ENCODE data around the gene IFITM2. TPM values are rescaled to one million over a fixed set of nuclear protein-coding genes. Genes with fewer than 3 reads are reported as not detected.

IFITM2 gene
- polyA plus RNA-seq, 1 of the 3 experiments (the other 2 are of a cell fraction): 518 TPM

GRCh38 chr11:326842-327580 lies 19.4 kb downstream of the IFITM2 start:
- Histone ChIP-seq H4K20me1 (ENCODE audit: insufficient read depth) (no peaks in the 10 kb centered on the region), H3K9me2 (no peaks in the 10 kb centered on the region), H3K4me1 (ENCODE audit: control insufficient read depth in 1 of 2, insufficient read depth in 2 of 2, low read depth in 1 of 2, low read length in 1 of 2) (no peaks in the 10 kb centered on the region; a peak in 1 of 4 replicates), H3K9me3 (no peaks in the 10 kb centered on the region), H3K4me3 (ENCODE audit: low read depth in 2 of 2, low read length in 1 of 2) (no peak overlapping the region), H3K27ac (ENCODE audit: low read depth in 2 of 2, low read length in 1 of 2) (no peak overlapping the region), H3K4me2 (no peak overlapping the region), H3K27me3 (ENCODE audit: insufficient read depth) (no peaks in the 10 kb centered on the region), H3K36me3 (replicated peaks in 1 of 2; ENCODE audit: control insufficient read depth in 1 of 2, insufficient read depth in 2 of 2, low read length in 1 of 2) (no peaks in the 10 kb centered on the region), H3K9ac (no peak overlapping the region), H3K79me2 (ENCODE audit: insufficient read depth) (no peaks in the 10 kb centered on the region), H2AFZ (ENCODE audit: low read depth) (no peak overlapping the region), H3F3A (replicated peaks; ENCODE audit: insufficient read depth) (no peaks in the 10 kb centered on the region)
- ChIA-PET CTCF (interaction anchor here (1.3 kb wide), 2 partner anchors 22 to 70 kb away, joined by 3 to 4 read pairs; no protein-coding TSS in a partner anchor), POLR2A (no interaction called here)
- TF ChIP-seq SMC3 (IDR thresholded peaks at IDR 0.05; ENCODE audit: low read depth, low read length) (no peak), EZH2phosphoT487 (IDR thresholded peaks at IDR 0.05; ENCODE audit: borderline replicate concordance, low read depth) (no peak), RCOR1 (IDR thresholded peaks at IDR 0.05; ENCODE audit: low read length) (no peak), USF2 (IDR thresholded peaks at IDR 0.05; ENCODE audit: borderline replicate concordance, low read depth, low read length) (no peak), TEAD4 (IDR thresholded peaks at IDR 0.05; ENCODE audit: borderline replicate concordance, insufficient read depth) (no peak), ZBTB33 (IDR thresholded peaks at IDR 0.05; ENCODE audit: borderline replicate concordance, low read depth) (no peak), MEF2A (IDR thresholded peaks at IDR 0.05; ENCODE audit: borderline replicate concordance, low read depth) (no peak), NRF1 (IDR thresholded peaks at IDR 0.05; ENCODE audit: low read depth, low read length) (no peak), FOSL2 (IDR thresholded peaks at IDR 0.05; ENCODE audit: borderline replicate concordance, low read depth) (no peak)
- DNase-seq: peak; percentile 14
- 73% methylated on average over 18 of the region's 19 CpGs for WGBS (ENCODE audit: low lambda C conversion rate)

- Histone ChIP-seq H3K9me3 (no peaks in the 10 kb centered on the region), H3K4me1 (ENCODE audit: control insufficient read depth in 1 of 2, insufficient read depth in 2 of 2, low read depth in 1 of 2, low read length in 1 of 2) (no peaks in the 10 kb centered on the region; a peak in 1 of 4 replicates), H3F3A (replicated peaks; ENCODE audit: insufficient read depth) (no peaks in the 10 kb centered on the region), H2AFZ (ENCODE audit: low read depth) (no peak overlapping the region), H3K79me2 (ENCODE audit: insufficient read depth) (no peaks in the 10 kb centered on the region), H3K9me2 (no peaks in the 10 kb centered on the region), H3K4me3 (ENCODE audit: low read depth in 2 of 2, low read length in 1 of 2) (no peak overlapping the region), H3K36me3 (replicated peaks in 1 of 2; ENCODE audit: control insufficient read depth in 1 of 2, insufficient read depth in 2 of 2, low read length in 1 of 2) (no peaks in the 10 kb centered on the region), H4K20me1 (ENCODE audit: insufficient read depth) (no peaks in the 10 kb centered on the region), H3K27ac (ENCODE audit: low read depth in 2 of 2, low read length in 1 of 2) (no peak overlapping the region), H3K27me3 (ENCODE audit: insufficient read depth) (no peaks in the 10 kb centered on the region), H3K4me2 (no peak overlapping the region), H3K9ac (no peak overlapping the region)
- no peak for TF ChIP-seq NRF1 (IDR thresholded peaks at IDR 0.05; ENCODE audit: low read depth, low read length)
- TF ChIP-seq CTCF (IDR thresholded peaks at IDR 0.05): no peak
- no peak for TF ChIP-seq CHD2 (IDR thresholded peaks at IDR 0.05; ENCODE audit: low read length, partially characterized antibody)
- TF ChIP-seq SIN3A (IDR thresholded peaks at IDR 0.05; ENCODE audit: borderline replicate concordance, low read depth, low read length): no peak
- no peak for TF ChIP-seq ZBTB33 (IDR thresholded peaks at IDR 0.05; ENCODE audit: borderline replicate concordance, low read depth)
- no peak for TF ChIP-seq POLR2AphosphoS5 (IDR thresholded peaks at IDR 0.05; ENCODE audit: low read depth, low read length)
- no peak for TF ChIP-seq EP300 (IDR thresholded peaks at IDR 0.05; ENCODE audit: borderline replicate concordance in 1 of 2, low read depth in 1 of 2, low read length in 1 of 2)
- no peak for TF ChIP-seq RXRA (IDR thresholded peaks at IDR 0.05; ENCODE audit: borderline replicate concordance, low read depth)
- no peak for TF ChIP-seq PBX3 (IDR thresholded peaks at IDR 0.05)
- no peak for TF ChIP-seq TEAD4 (IDR thresholded peaks at IDR 0.05; ENCODE audit: borderline replicate concordance, insufficient read depth)
- no peak for TF ChIP-seq MAX (IDR thresholded peaks at IDR 0.05; ENCODE audit: low read depth)
- TF ChIP-seq JUND (IDR thresholded peaks at IDR 0.05): no peak
- ChIA-PET POLR2A (no interaction called here), CTCF (interaction anchor here (1.3 kb wide), 1 partner anchor 70 kb away, joined by 3 read pairs; no protein-coding TSS in a partner anchor)
- no peak for DNase-seq
- 95% methylated on average over 3 of the region's 3 CpGs for WGBS (ENCODE audit: low lambda C conversion rate)
Observed at GRCh38 chr11:327581-327923, 19.9 kb downstream of the IFITM2 start.
